Endothelial cell of umbilical vein (primary cell): ENCODE results near the gene RARS1.

Experiments used
- EZH2 ChIP-seq: IDR thresholded peaks from 2 replicates; pipeline ENCODE4 v1.6.1; 2012; ENCODE audit warnings: borderline replicate concordance, low read depth, mild to moderate bottlenecking, moderate library complexity, low read length, inconsistent platforms; ENCODE audit not compliant: severe bottlenecking
- FOS ChIP-seq: IDR thresholded peaks from 2 replicates; pipeline ENCODE4 v1.6.1; 2011; ENCODE audit warnings: mild to moderate bottlenecking, low read length, moderate library complexity, borderline replicate concordance; ENCODE audit not compliant: insufficient read depth
- MYC ChIP-seq: IDR thresholded peaks from one replicate; pipeline ENCODE4 v1.6.1; 2011; ENCODE audit warnings: mild to moderate bottlenecking, low read depth, low read length
- POLR2A ChIP-seq: IDR thresholded peaks from 2 replicates; pipeline ENCODE4 v1.6.1; 2012; ENCODE audit warnings: low read depth, mild to moderate bottlenecking, control low read depth, low read length
- POLR2AphosphoS5 ChIP-seq: IDR thresholded peaks from 2 replicates; pipeline ENCODE4 v1.6.1; 2012; ENCODE audit warnings: low read depth, mild to moderate bottlenecking, control low read depth, low read length, moderate library complexity; ENCODE audit not compliant: insufficient read depth
- TF ChIP-seq, protein P1 (sequence below), 2 donors: IDR thresholded peaks; 1 replicate in 1 of 2; 2 replicates in 1 of 2; pipeline ENCODE4 v1.5.1; 2011; ENCODE audit warnings: low read length in 2 of 2, mild to moderate bottlenecking in 2 of 2, moderate library complexity in 2 of 2, control low read depth in 1 of 2, inconsistent platforms in 1 of 2, low read depth in 1 of 2; ENCODE audit not compliant: insufficient read depth in 1 of 2; ENCODE audit errors: extremely low read depth in 1 of 2
- TF ChIP-seq, protein P2 (sequence below): IDR thresholded peaks from 2 replicates; pipeline ENCODE4 v1.6.1; 2011; ENCODE audit not compliant: insufficient read depth, insufficient read length

DNA sequence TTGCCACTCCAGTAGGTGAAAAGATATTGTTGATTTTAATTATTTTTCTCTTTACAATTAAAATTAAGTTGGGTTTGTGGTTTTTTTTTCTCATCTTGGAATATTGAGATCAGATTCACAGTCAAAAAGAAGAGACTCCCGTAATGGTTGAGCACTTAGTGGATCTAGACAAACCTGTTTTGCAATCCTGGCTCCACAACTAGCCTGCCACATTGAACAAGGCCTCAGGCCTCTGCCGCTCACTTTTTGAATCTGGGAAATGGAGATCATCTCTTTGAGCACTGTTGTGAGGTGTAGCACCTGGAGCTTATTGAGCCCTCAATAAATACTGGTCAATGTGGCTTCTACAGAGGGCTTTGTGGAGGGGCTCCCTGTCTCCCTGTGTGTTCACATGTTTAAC, 37.1 kb upstream of the RARS1 start:
- TF ChIP-seq EZH2 (no peak), POLR2A (no peak), POLR2AphosphoS5 (no peak), MYC (no peak), FOS (no peak)
- TF ChIP-seq, protein P1, sequence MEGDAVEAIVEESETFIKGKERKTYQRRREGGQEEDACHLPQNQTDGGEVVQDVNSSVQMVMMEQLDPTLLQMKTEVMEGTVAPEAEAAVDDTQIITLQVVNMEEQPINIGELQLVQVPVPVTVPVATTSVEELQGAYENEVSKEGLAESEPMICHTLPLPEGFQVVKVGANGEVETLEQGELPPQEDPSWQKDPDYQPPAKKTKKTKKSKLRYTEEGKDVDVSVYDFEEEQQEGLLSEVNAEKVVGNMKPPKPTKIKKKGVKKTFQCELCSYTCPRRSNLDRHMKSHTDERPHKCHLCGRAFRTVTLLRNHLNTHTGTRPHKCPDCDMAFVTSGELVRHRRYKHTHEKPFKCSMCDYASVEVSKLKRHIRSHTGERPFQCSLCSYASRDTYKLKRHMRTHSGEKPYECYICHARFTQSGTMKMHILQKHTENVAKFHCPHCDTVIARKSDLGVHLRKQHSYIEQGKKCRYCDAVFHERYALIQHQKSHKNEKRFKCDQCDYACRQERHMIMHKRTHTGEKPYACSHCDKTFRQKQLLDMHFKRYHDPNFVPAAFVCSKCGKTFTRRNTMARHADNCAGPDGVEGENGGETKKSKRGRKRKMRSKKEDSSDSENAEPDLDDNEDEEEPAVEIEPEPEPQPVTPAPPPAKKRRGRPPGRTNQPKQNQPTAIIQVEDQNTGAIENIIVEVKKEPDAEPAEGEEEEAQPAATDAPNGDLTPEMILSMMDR (IDR thresholded peaks at IDR 0.05; ENCODE audit: extremely low read depth in 1 of 2, insufficient read depth in 1 of 2, low read depth in 1 of 2, low read length in 2 of 2): no peak
- TF ChIP-seq, protein P2, sequence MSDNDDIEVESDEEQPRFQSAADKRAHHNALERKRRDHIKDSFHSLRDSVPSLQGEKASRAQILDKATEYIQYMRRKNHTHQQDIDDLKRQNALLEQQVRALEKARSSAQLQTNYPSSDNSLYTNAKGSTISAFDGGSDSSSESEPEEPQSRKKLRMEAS: no peak
